Measurements from ENCODE around the gene OR5H6. TPM values are rescaled to one million over a fixed set of nuclear protein-coding genes. Genes with fewer than 3 reads are reported as not detected.

The OR5H6 gene
- total and polyA plus RNA-seq, 2 donors (not counting 1 experiment from before 2014, with no cell fraction given) = not detected

DNA sequence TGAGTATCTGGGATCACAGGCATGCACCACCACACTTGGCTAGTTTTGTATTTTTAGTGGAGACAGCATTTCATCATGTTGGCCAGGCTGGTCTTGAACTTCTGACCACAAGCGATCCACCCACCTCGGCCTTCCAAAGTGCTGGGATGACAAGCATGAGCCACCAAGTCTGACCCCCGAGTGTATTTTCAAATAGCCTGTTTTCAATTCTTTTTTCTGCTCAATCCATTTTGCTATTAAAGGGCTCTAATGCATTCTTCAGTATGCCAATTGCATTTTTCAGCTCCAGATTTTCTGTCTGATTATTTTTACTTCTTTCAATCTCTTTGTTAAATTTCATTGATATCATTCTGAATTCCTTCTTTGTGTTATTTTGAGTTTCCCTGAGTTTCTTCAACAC lies 5.8 kb downstream of the OR5H6 start:
- ATAC-seq (ENCODE audit: low read depth) (no peak), DNase-seq (no peak)
- WGBS (ENCODE audit: insufficient coverage) = 94% methylated on average over 3 of the region's 3 CpGs
- Mint-ChIP-seq H3K27me3 (no peaks in the 10 kb centered on the region), H3K4me1 (no peaks in the 10 kb centered on the region), H3K9me3 (ENCODE audit: insufficient read depth) (peaks cover 5% of the 10 kb centered on the region), H3K4me3 (no peak overlapping the region), H3K27ac (no peak overlapping the region)
- POLR2A ChIA-PET = no interaction called here
- CTCF ChIA-PET = no interaction called here
- no peaks in the 10 kb centered on the region for H3K36me3 ChIP-seq (replicated peaks in 1 of 2; ENCODE audit: control extremely low read depth in 1 of 2, control insufficient read depth in 1 of 2, extremely low read depth in 1 of 2, insufficient read depth in 2 of 2, low read length in 1 of 2)
- no peak overlapping the region for H2AFZ ChIP-seq (ENCODE audit: insufficient read depth, low read depth, low read length, poor library complexity, severe bottlenecking)
- H3K9me3 ChIP-seq (ENCODE audit: control extremely low read depth in 1 of 3, control insufficient read depth in 2 of 3, insufficient read depth in 1 of 3, low read length in 2 of 3) = peaks cover 0 to 16% (median 0%) of the 10 kb centered on the region in 3 donors
- H4K20me1 ChIP-seq (ENCODE audit: control insufficient read depth, insufficient read depth, low read length, poor library complexity, severe bottlenecking) = no peaks in the 10 kb centered on the region
- H3K27ac ChIP-seq (ENCODE audit: low read length in 2 of 2) = no peak overlapping the region
- H3K4me3 ChIP-seq (ENCODE audit: control extremely low read depth in 1 of 5, extremely low read depth in 1 of 5, insufficient read depth in 1 of 5, low read depth in 2 of 5, low read length in 4 of 5) = no peak overlapping the region
- H3K79me2 ChIP-seq (ENCODE audit: control insufficient read depth, insufficient read depth, low read length) = no peaks in the 10 kb centered on the region
- TF ChIP-seq EZH2 (IDR thresholded peaks at IDR 0.05; ENCODE audit: borderline replicate concordance, insufficient read depth, low read depth, low read length, poor library complexity, severe bottlenecking) = no peak
- TF ChIP-seq, protein P1, sequence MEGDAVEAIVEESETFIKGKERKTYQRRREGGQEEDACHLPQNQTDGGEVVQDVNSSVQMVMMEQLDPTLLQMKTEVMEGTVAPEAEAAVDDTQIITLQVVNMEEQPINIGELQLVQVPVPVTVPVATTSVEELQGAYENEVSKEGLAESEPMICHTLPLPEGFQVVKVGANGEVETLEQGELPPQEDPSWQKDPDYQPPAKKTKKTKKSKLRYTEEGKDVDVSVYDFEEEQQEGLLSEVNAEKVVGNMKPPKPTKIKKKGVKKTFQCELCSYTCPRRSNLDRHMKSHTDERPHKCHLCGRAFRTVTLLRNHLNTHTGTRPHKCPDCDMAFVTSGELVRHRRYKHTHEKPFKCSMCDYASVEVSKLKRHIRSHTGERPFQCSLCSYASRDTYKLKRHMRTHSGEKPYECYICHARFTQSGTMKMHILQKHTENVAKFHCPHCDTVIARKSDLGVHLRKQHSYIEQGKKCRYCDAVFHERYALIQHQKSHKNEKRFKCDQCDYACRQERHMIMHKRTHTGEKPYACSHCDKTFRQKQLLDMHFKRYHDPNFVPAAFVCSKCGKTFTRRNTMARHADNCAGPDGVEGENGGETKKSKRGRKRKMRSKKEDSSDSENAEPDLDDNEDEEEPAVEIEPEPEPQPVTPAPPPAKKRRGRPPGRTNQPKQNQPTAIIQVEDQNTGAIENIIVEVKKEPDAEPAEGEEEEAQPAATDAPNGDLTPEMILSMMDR (IDR thresholded peaks at IDR 0.05) = no peak
- no peaks in the 10 kb centered on the region for H3K27me3 ChIP-seq (replicated peaks in 1 of 4; ENCODE audit: control extremely low read depth in 1 of 4, control insufficient read depth in 3 of 4, insufficient read depth in 4 of 4, low read length in 3 of 4)
- H3K4me2 ChIP-seq (replicated peaks; ENCODE audit: low read depth, low read length, poor library complexity, severe bottlenecking) = no peak overlapping the region
- intact Hi-C loops (cut with micrococcal nuclease) = no loop called here
- H3K9ac ChIP-seq (ENCODE audit: low read length) = no peak overlapping the region
- no peaks in the 10 kb centered on the region for H3K4me1 ChIP-seq (ENCODE audit: control insufficient read depth in 2 of 2, insufficient read depth in 2 of 2, low read length in 2 of 2)

DNA sequence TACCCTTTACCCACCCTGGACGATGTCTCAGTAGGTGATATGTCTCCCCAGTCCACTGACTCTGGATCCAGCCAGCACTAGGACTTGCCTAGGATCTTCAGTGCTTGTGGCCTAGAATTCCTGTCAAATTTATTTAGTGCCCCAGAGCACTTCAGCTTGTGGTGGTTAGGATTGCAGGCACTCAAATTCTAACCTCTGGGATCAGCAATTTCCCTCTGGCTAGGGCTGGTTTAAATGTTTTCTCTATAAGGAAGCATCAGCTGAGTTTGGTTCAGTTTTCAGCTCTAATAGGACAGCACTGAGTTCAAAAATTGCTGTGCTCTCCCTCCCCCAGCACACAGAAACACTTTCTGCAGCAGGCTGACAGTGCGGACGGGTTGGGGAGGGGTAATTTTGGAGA lies 8.1 kb downstream of the OR5H6 start:
- Histone ChIP-seq H3K79me2 (ENCODE audit: control insufficient read depth, insufficient read depth, low read length) (no peaks in the 10 kb centered on the region), H3K4me1 (ENCODE audit: control insufficient read depth in 2 of 2, insufficient read depth in 2 of 2, low read length in 2 of 2) (no peaks in the 10 kb centered on the region), H3K9me3 (ENCODE audit: control extremely low read depth in 1 of 3, control insufficient read depth in 2 of 3, insufficient read depth in 1 of 3, low read length in 2 of 3) (peaks cover 0 to 20% (median 0%) of the 10 kb centered on the region in 3 donors), H3K27me3 (replicated peaks in 1 of 4; ENCODE audit: control extremely low read depth in 1 of 4, control insufficient read depth in 3 of 4, insufficient read depth in 4 of 4, low read length in 3 of 4) (no peaks in the 10 kb centered on the region), H3K9ac (ENCODE audit: low read length) (no peak overlapping the region), H4K20me1 (ENCODE audit: control insufficient read depth, insufficient read depth, low read length, poor library complexity, severe bottlenecking) (no peaks in the 10 kb centered on the region), H3K4me2 (replicated peaks; ENCODE audit: low read depth, low read length, poor library complexity, severe bottlenecking) (no peak overlapping the region), H3K36me3 (replicated peaks in 1 of 2; ENCODE audit: control extremely low read depth in 1 of 2, control insufficient read depth in 1 of 2, extremely low read depth in 1 of 2, insufficient read depth in 2 of 2, low read length in 1 of 2) (no peaks in the 10 kb centered on the region), H3K27ac (ENCODE audit: low read length in 2 of 2) (no peak overlapping the region), H2AFZ (ENCODE audit: insufficient read depth, low read depth, low read length, poor library complexity, severe bottlenecking) (no peak overlapping the region), H3K4me3 (ENCODE audit: control extremely low read depth in 1 of 5, extremely low read depth in 1 of 5, insufficient read depth in 1 of 5, low read depth in 2 of 5, low read length in 4 of 5) (no peak overlapping the region)
- Mint-ChIP-seq H3K27me3 (no peaks in the 10 kb centered on the region), H3K4me3 (no peak overlapping the region), H3K9me3 (ENCODE audit: insufficient read depth) (peaks cover 5% of the 10 kb centered on the region), H3K4me1 (no peaks in the 10 kb centered on the region), H3K27ac (no peak overlapping the region)
- no peak for DNase-seq
- ChIA-PET POLR2A (no interaction called here), CTCF (no interaction called here)
- no peak for ATAC-seq (ENCODE audit: low read depth)
- intact Hi-C loops (cut with micrococcal nuclease) = no loop called here
- WGBS (ENCODE audit: insufficient coverage) = 100% methylated on average over 1 of the region's 3 CpGs
- TF ChIP-seq, protein P1 (IDR thresholded peaks at IDR 0.05) = no peak
- no peak for TF ChIP-seq EZH2 (IDR thresholded peaks at IDR 0.05; ENCODE audit: borderline replicate concordance, insufficient read depth, low read depth, low read length, poor library complexity, severe bottlenecking)

Measured in B cell (primary cell).